HCT116 (cell line): ENCODE data around the gene TNFAIP3. TPM values are rescaled to one million over a fixed set of nuclear protein-coding genes. Genes with fewer than 3 reads are reported as not detected.

Source experiments
- ATAC-seq: fragments of 200-7000 bp; cut with Tn5 transposase; 2 replicates; pipeline ENCODE4 v1.9.1; 2020; ENCODE audit warnings: mild to moderate bottlenecking, moderate library complexity
- BruUV-seq: library from RNA; stranded (reverse); fragments of 400-500 nt; replicated peaks from 2 replicates; lab custom pipeline; 2021; lab: Mats Ljungman, UMichigan
- CTCF ChIA-PET: fragments of 300-600 bp; sonication (Branson Sonifier 250); formaldehyde crosslinking; loops from one replicate; lab custom pipeline; 2021; ENCODE audit warnings: antibody characterized with exemption; lab: Charles Lee
- POLR2A ChIA-PET: fragments of 300-600, 350-600 bp; sonication (Branson Sonifier 250); formaldehyde crosslinking; loops from one replicate; lab custom pipeline; 2021; ENCODE audit warnings: antibody characterized with exemption; lab: Charles Lee
- RAD21 ChIA-PET, 2 experiments: fragments of 300-600 bp; sonication (Branson Sonifier 250); formaldehyde crosslinking; loops; one replicate each; lab custom pipeline; 2023; ENCODE audit warnings: low total read pairs in 2 of 2; ENCODE audit not compliant: uncharacterized antibody in 2 of 2, unreplicated experiment in 2 of 2, low non-redundant PET in 1 of 2; lab: Charles Lee
- DNase-seq: peaks from one replicate; pipeline ENCODE4 v3.0.0-alpha.2; 2010; ENCODE audit warnings: low read depth, low spot score
- H2AFZ ChIP-seq: fragments of 200-600 bp; shearing (Covaris generic), sonication (generic); 2 replicates; pipeline ENCODE4 v1.6.1; 2017; ENCODE audit warnings: low read depth, mixed run types, mixed read lengths, antibody characterized with exemption, low read length; ENCODE audit not compliant: poor library complexity, severe bottlenecking
- H3K27ac ChIP-seq: 2 replicates; pipeline ENCODE4 v1.5.1; 2012; ENCODE audit warnings: low read depth, low read length
- H3K27me3 ChIP-seq: fragments of 200-600 bp; sonication (generic); 2 replicates; pipeline ENCODE4 v1.6.1; 2016; ENCODE audit warnings: mixed run types, low read length, mixed read lengths; ENCODE audit not compliant: insufficient read depth
- H3K36me3 ChIP-seq, 2 experiments: fragments of 200-500 bp in 1 of 2; fragments of 200-600 bp in 1 of 2; sonication (Bioruptor generic) in 1 of 2; sonication (generic) in 1 of 2; 2 replicates each; pipeline versions ENCODE4 v1.5.1 to v1.6.1; 2014 to 2016; ENCODE audit warnings: low read length in 2 of 2, inconsistent platforms in 1 of 2, mixed read lengths in 1 of 2, mixed run types in 1 of 2; ENCODE audit not compliant: insufficient read depth in 2 of 2, control insufficient read depth in 1 of 2
- H3K4me1 ChIP-seq, 2 experiments: fragments of 200-600 bp in 1 of 2; sonication (generic) in 1 of 2; 2 replicates each; pipeline versions ENCODE4 v1.5.1 to v1.6.1; 2012 to 2017; ENCODE audit warnings: low read length in 2 of 2, inconsistent platforms in 1 of 2, mild to moderate bottlenecking in 1 of 2, mixed read lengths in 1 of 2, mixed run types in 1 of 2, moderate library complexity in 1 of 2; ENCODE audit not compliant: insufficient read depth in 2 of 2, control insufficient read depth in 1 of 2
- H3K4me2 ChIP-seq: fragments of 200-600 bp; sonication (generic); 2 replicates; pipeline ENCODE4 v1.6.1; 2017; ENCODE audit warnings: mixed run types, low read length, mixed read lengths
- H3K4me3 ChIP-seq, 2 experiments: fragments of 200-600 bp in 1 of 2; sonication (generic) in 1 of 2; replicated peaks in 1 of 2; 2 replicates each; pipeline ENCODE4 v1.5.1; 2011 to 2016; ENCODE audit warnings: low read length in 2 of 2, control low read depth in 1 of 2, low read depth in 1 of 2, mild to moderate bottlenecking in 1 of 2, mixed read lengths in 1 of 2, mixed run types in 1 of 2
- H3K79me2 ChIP-seq: fragments of 200-600 bp; sonication (generic); 2 replicates; pipeline ENCODE4 v1.6.1; 2017; ENCODE audit warnings: mild to moderate bottlenecking, mixed run types, low read length, moderate library complexity, mixed read lengths; ENCODE audit not compliant: insufficient read depth
- H3K9ac ChIP-seq: fragments of 200-600 bp; sonication (generic); 2 replicates; pipeline ENCODE4 v1.6.1; 2016; ENCODE audit warnings: low read length, mixed read lengths
- H3K9me2 ChIP-seq: fragments of 200-600 bp; sonication (generic), shearing (Covaris generic); 2 replicates; pipeline ENCODE4 v1.6.1; 2017; ENCODE audit warnings: mixed run types, mild to moderate bottlenecking, moderate library complexity; ENCODE audit not compliant: insufficient read depth
- H3K9me3 ChIP-seq, 2 experiments: fragments of 200-500 bp in 1 of 2; fragments of 200-600 bp in 1 of 2; sonication (Bioruptor generic) in 1 of 2; sonication (generic) in 1 of 2; 2 replicates each; pipeline ENCODE4 v1.6.1; 2014 to 2017; ENCODE audit warnings: low read length in 2 of 2, mixed read lengths in 2 of 2, inconsistent platforms in 1 of 2, low read depth in 1 of 2, mild to moderate bottlenecking in 1 of 2, mixed run types in 1 of 2, moderate library complexity in 1 of 2; ENCODE audit not compliant: control insufficient read depth in 1 of 2, insufficient read depth in 1 of 2
- H4K20me1 ChIP-seq: fragments of 200-600 bp; sonication (generic), shearing (Covaris generic); 2 replicates; pipeline ENCODE4 v1.6.1; 2017; ENCODE audit warnings: mixed run types, mild to moderate bottlenecking, moderate library complexity; ENCODE audit not compliant: insufficient read depth
- CBX3 ChIP-seq: IDR thresholded peaks from 2 replicates; pipeline ENCODE4 v1.6.1; 2012; ENCODE audit warnings: low read depth
- CEBPB ChIP-seq: IDR thresholded peaks from 2 replicates; pipeline ENCODE4 v1.6.1; 2012; ENCODE audit warnings: low read depth
- EGR1 ChIP-seq: IDR thresholded peaks from 2 replicates; pipeline ENCODE4 v1.6.1; 2012; ENCODE audit warnings: low read depth
- ELF1 ChIP-seq: IDR thresholded peaks from 2 replicates; pipeline ENCODE4 v1.6.1; 2012; ENCODE audit warnings: low read depth, borderline replicate concordance
- EZH2 ChIP-seq: fragments of 200-600 bp; sonication (generic); IDR thresholded peaks from 2 replicates; pipeline ENCODE4 v1.6.1; 2017; ENCODE audit warnings: antibody characterized with exemption, mixed run types
- JUND ChIP-seq: IDR thresholded peaks from 2 replicates; pipeline ENCODE4 v1.6.1; 2012
- MAX ChIP-seq: IDR thresholded peaks from 2 replicates; pipeline ENCODE4 v1.6.1; 2012
- POLR2A ChIP-seq: IDR thresholded peaks from 2 replicates; pipeline ENCODE4 v1.7.0; 2011; ENCODE audit warnings: borderline replicate concordance; ENCODE audit not compliant: insufficient read depth, insufficient read length; ENCODE audit errors: extremely low read depth
- POLR2AphosphoS5 ChIP-seq: IDR thresholded peaks from 2 replicates; pipeline ENCODE4 v1.6.1; 2011; ENCODE audit warnings: mild to moderate bottlenecking, low read depth, low read length, moderate library complexity
- RAD21 ChIP-seq: IDR thresholded peaks from 2 replicates; pipeline ENCODE4 v1.6.1; 2012; ENCODE audit warnings: low read depth, mild to moderate bottlenecking
- SP1 ChIP-seq: IDR thresholded peaks from 2 replicates; pipeline ENCODE4 v1.6.1; 2012; ENCODE audit warnings: low read depth
- SRF ChIP-seq: IDR thresholded peaks from 2 replicates; pipeline ENCODE4 v1.6.1; 2012; ENCODE audit warnings: low read depth
- YY1 ChIP-seq: IDR thresholded peaks from 2 replicates; pipeline ENCODE4 v1.6.1; 2011; ENCODE audit warnings: low read length, low read depth, moderate library complexity, mild to moderate bottlenecking; ENCODE audit not compliant: insufficient replicate concordance; ENCODE audit errors: extremely low read depth
- ZBTB33 ChIP-seq: IDR thresholded peaks from 2 replicates; pipeline ENCODE4 v1.6.1; 2011; ENCODE audit warnings: mild to moderate bottlenecking, low read length, moderate library complexity; ENCODE audit not compliant: insufficient replicate concordance; ENCODE audit errors: extremely low read depth
- ZFX ChIP-seq: fragments of 450-650 bp; IDR thresholded peaks from 2 replicates; pipeline ENCODE4 v1.6.1; 2017
- ZNF274 ChIP-seq: fragments of 200-500 bp; sonication (Bioruptor generic); IDR thresholded peaks from 2 replicates; pipeline ENCODE4 v1.6.1; 2014; ENCODE audit warnings: mild to moderate bottlenecking, low read depth, low read length, inconsistent platforms
- intact Hi-C: fragments of 100-400 bp; cut with micrococcal nuclease; formaldehyde crosslinking; loops from 2 replicates; pipeline ENCODE4 v1.10.0; 2022
- total RNA-seq: library from RNA; stranded (reverse); gene quantifications from one replicate; pipeline ENCODE4 v1.2.1, GENCODE V29; 2021; ENCODE audit not compliant: unreplicated experiment

Gene TNFAIP3
- total RNA-seq, 1 experiment from 2014 or later: 4.4 TPM

GRCh38 chr6:137834508-137834907 lies 32.6 kb upstream of the TNFAIP3 start:
- ChIA-PET CTCF (interaction anchor here (0.7 kb wide), 1 partner anchor 1293 kb away, joined by 4 read pairs; no protein-coding TSS in a partner anchor), POLR2A (no interaction called here), RAD21 (no interaction called here)
- H3K27ac ChIP-seq: no peak overlapping the region
- no peaks in the 10 kb centered on the region for H3K27me3 ChIP-seq
- H3K4me1 ChIP-seq: peaks cover 4 to 31% of the 10 kb centered on the region in 2 experiments; a peak in 3 of 4 replicates
- DNase-seq (no peak), ATAC-seq (no peak)
- no peak overlapping the region for H2AFZ ChIP-seq
- BruUV-seq: no TSS peak
- no peaks in the 10 kb centered on the region for H3K79me2 ChIP-seq
- no peak overlapping the region for H3K9ac ChIP-seq
- no peaks in the 10 kb centered on the region for H3K36me3 ChIP-seq
- no peak overlapping the region for H3K4me3 ChIP-seq
- no peaks in the 10 kb centered on the region for H4K20me1 ChIP-seq
- TF ChIP-seq ZFX (no peak), POLR2A (no peak), POLR2AphosphoS5 (no peak), ZBTB33 (no peak), ELF1 (no peak), CEBPB (no peak), JUND (no peak), EGR1 (no peak), MAX (no peak), SRF (no peak), YY1 (no peak), CBX3 (no peak), RAD21 (no peak), SP1 (no peak), ZNF274 (no peak), EZH2 (no peak)
- no peaks in the 10 kb centered on the region for H3K9me2 ChIP-seq
- H3K9me3 ChIP-seq: no peaks in the 10 kb centered on the region
- no peak overlapping the region for H3K4me2 ChIP-seq
- intact Hi-C loops: no loop called here
